ENCODE data around the gene HEG1. TPM values are rescaled to one million over a fixed set of nuclear protein-coding genes. Genes with fewer than 3 reads are reported as not detected.
"Not testable (repeated sequence)": the region's sequence is repeated elsewhere in the genome, so short reads cannot be mapped to it uniquely, and the experiment has no call there.

The HEG1 gene
- polyA plus RNA-seq (ENCODE audit: insufficient read length in 10 of 10): 10 to 100 TPM; 27.5 to 44.2 (median 36.0) TPM
- long read RNA-seq, donor 1: 0 reads
- long read RNA-seq, donor 2: 0 reads
- long read RNA-seq, donor 3: 0 reads
- long read RNA-seq, donor 4: 0 reads
- long read RNA-seq, donor 5, partial matches to known transcripts: 35 of 35 reads
- long read RNA-seq, donor 5, other reads (novel, unspliced or antisense): 0 of 35 reads
- long read RNA-seq, donor 6: 0 reads
- long read RNA-seq, donor 7: 0 reads
- long read RNA-seq, donor 8: 0 reads
- long read RNA-seq, donor 9: 0 reads

GRCh38 chr3:125055913-125056745 is at the start of gene HEG1:
Gene HEG1 (minus strand): TSS chr3:125055997. CDS start chr3:125055890, 107 bp downstream.
- peak; percentile 82 to 93 (median 88) for DNase-seq

GRCh38 chr3:125105116-125105515 is 49.3 kb upstream of the HEG1 start:
- DNase-seq: no peak

- no peak for DNase-seq
Measured at GRCh38 chr3:125104639-125105038, 48.8 kb upstream of the HEG1 start.

GRCh38 chr3:125103406-125103805 is 47.6 kb upstream of the HEG1 start:
- no peak for DNase-seq

- no peak for DNase-seq
Measured at GRCh38 chr3:125102470-125102869, 46.7 kb upstream of the HEG1 start.

GRCh38 chr3:125098611-125099291 is 43.0 kb upstream of the HEG1 start:
- no peak for DNase-seq

- no peak for DNase-seq
Measured at GRCh38 chr3:125090649-125091048, 34.9 kb upstream of the HEG1 start.

GRCh38 chr3:125087768-125088391 is 32.1 kb upstream of the HEG1 start:
- peak in 1 of 3 donors; percentile 65 for DNase-seq

- DNase-seq: no peak
Measured at GRCh38 chr3:125085166-125085565, 29.4 kb upstream of the HEG1 start.

- no peak for DNase-seq
Measured at GRCh38 chr3:125083776-125084175, 28.0 kb upstream of the HEG1 start.

- DNase-seq: not testable (repeated sequence)
Measured at GRCh38 chr3:125082339-125082738, 26.5 kb upstream of the HEG1 start.

GRCh38 chr3:125080077-125080476 is 24.3 kb upstream of the HEG1 start:
- DNase-seq: no peak

GRCh38 chr3:125079675-125080045 is 23.9 kb upstream of the HEG1 start:
- DNase-seq: no peak

- DNase-seq: no peak
Measured at GRCh38 chr3:125078951-125079674, 23.3 kb upstream of the HEG1 start.

GRCh38 chr3:125077864-125078263 is 22.1 kb upstream of the HEG1 start:
- no peak for DNase-seq

- no peak for DNase-seq
Measured at GRCh38 chr3:125076464-125076863, 20.7 kb upstream of the HEG1 start.

- DNase-seq: no peak
Measured at GRCh38 chr3:125075738-125076137, 19.9 kb upstream of the HEG1 start.

GRCh38 chr3:125073390-125073905 is 17.7 kb upstream of the HEG1 start:
- DNase-seq: no peak

GRCh38 chr3:125072749-125073389 is 17.1 kb upstream of the HEG1 start:
- no peak for DNase-seq

- peak in 2 of 3 donors; percentile 30 to 47 for DNase-seq
Measured at GRCh38 chr3:125072301-125072700, 16.5 kb upstream of the HEG1 start.

Measured in muscle of back (tissue), 13 donors.